NCI-H524 treated with DMSO at 0.1 percent for 48 hours (cell line): ENCODE measurements around the gene MRFAP1L1.
A peak's percentile ranks its signal among the peaks of the same experiment; 100 is the strongest.
"Not testable (repeated sequence)": the region's sequence is repeated elsewhere in the genome, so short reads cannot be mapped to it uniquely, and the experiment has no call there.

Source experiments
- DNase-seq: peaks from one replicate; lab custom pipeline; 2025; lab: John Stamatoyannopoulos, UW

MRFAP1L1 gene

GRCh38 chr4:6688879-6689505 is 20.7 kb downstream of the MRFAP1L1 start:
- no peak for DNase-seq

DNA sequence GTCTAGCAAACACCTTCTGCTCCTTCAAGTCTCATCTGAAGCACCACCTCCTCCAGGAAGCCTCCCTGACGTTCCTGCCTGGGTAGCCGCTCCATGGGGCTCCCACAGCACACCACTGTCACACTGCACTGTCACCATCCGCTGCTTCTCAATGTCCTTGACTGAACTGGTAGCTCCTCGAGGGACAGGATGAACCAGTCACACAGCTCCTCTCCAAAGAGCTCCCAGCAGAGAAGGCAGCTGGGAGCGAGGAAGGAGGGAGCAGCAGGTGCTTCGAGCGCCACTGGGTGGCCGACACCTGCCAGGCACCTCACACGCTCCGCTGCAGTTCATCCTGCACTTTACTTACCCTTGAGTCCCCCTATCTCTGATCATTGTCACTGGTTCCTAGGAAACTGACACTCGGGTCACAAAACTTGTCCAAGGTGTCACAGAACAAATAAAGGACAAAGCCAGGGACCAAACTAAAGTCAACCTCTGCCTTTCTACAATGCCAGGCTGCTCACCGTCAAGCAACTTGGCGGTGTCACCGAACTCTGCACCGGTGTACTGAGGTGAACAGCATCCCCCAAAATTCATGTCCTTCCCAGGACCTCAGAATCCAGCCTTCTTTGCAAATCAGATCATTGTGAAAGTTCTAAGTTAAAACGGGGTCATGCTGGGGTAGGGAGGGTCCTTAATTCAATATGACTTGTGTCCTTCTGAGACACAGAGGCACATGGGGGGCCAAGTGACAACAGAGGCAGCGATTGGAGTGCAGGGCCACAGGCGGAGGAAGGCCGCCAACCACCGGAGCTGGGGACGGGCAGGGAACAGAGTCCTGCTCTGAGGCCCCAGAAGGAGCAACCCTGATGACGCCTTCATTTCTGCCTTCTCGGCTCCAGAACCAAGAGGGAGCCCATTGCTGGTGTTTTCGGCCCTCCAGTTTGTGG is 21.5 kb downstream of the MRFAP1L1 start:
- DNase-seq: no peak

GRCh38 chr4:6686104-6686787 is 23.4 kb downstream of the MRFAP1L1 start:
- DNase-seq: no peak

GRCh38 chr4:6684656-6685055 is 25.0 kb downstream of the MRFAP1L1 start:
- DNase-seq: no peak

DNA sequence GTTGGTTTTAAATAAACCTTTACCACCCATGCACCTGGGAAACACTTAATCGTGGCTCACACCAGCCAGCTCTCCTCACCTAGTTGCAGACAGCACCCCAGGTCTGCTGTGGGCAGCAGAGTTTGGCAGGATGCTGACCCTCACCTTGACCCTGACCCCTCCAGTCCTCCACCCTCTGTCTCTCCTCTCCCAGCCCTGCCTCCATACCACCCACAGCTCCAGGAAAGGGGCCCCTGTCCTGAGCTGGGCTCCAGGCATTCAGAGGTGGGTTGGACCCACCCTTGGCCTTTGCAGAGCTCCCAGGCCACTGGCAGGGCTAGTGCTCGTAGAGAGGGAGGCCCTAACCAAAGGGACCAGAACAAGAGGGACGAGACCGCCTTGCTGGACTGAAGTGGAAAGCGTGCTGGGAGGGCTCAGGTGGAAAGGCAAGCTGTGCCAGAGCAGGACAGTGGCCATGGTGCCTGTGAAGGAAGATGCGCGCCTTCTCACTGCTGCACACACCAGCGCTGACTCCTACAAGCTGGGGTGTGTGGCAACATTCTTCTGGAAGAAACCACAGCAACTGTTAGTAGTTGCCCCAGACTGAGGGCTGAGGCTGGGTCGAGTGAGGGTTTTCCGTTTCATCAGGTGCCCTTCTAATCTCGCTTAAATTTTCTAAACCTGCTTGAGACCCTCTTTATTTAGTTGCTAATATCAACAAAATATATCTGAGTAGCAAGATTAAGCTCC is 26.6 kb downstream of the MRFAP1L1 start:
- no peak for DNase-seq

- no peak for DNase-seq
These were observed 28.5 kb downstream of the MRFAP1L1 start for GRCh38 chr4:6681191-6681590.

DNA sequence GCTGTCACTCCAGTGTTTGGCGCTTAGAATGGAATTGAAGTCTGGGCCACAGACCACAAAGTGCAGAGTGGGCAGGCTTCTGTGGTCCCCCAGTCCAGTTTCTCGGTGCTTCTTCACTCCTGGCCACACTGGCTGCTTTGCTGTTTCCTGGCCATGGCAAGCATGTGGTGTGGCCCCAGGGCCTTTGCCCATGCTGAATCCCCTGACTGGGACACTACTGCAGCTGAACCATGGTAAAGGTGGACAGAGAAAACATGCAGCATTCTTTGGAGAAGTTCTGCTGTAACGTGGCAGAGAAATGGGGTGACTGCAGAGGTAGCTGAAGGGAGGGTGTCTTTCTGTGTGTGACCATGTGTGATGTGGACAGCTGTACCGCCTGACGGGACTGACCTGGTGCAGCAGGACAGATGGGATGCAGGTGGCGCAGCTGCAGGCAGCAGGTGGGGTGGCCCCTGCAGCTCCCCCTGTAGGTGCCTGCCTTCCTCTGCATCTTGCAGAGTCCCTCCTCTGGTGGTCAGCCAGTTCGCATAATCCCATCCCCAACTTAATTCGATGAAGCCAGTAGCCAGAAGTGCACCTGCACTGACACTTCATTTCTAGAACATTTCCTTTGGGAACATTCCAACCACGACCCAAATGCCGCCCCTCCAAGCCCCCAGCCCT is 29.2 kb downstream of the MRFAP1L1 start:
- no peak for DNase-seq

DNA sequence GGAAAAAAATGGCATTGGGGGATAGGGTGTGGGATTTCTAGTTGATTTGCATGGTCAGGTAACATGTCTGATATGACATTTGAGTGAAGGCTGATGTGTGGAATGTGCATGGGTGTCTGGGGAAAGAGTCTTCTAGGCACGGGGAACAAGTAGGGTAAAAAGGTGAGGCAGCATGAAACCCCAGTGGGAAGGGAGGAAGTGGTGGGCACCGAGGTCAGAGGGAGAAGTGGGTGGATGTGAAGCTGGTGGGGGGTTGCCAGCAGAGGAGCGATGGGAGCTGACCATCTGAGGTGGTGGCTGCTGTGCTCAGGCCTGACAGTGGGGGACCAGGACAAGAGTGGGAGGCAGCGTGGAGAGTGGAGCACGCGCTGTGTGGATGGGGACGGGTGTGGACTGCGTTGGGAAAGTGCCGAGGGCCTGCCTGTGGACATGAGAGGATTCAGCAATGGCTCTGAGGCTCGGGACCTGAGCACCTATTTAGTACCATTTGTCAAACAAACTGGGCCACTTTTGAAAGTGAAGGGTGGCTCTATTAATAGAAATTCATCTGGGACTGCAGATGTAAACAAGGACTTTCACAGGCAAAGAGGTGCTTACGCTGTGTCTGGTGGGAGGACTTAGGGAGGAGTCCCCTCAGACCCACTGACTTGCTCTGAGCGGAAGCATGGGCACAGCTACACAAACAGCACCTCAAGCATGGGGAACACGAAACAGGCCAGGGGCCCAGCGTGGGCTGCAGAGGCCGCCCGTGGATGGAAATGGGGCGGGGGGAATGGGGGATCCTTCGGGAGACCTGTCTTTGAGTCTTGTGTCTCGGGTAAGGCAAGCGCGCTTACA is 32.7 kb downstream of the MRFAP1L1 start:
- DNase-seq: no peak

GRCh38 chr4:6674500-6675149 is 35.0 kb downstream of the MRFAP1L1 start:
- peak; percentile 11 for DNase-seq

DNA sequence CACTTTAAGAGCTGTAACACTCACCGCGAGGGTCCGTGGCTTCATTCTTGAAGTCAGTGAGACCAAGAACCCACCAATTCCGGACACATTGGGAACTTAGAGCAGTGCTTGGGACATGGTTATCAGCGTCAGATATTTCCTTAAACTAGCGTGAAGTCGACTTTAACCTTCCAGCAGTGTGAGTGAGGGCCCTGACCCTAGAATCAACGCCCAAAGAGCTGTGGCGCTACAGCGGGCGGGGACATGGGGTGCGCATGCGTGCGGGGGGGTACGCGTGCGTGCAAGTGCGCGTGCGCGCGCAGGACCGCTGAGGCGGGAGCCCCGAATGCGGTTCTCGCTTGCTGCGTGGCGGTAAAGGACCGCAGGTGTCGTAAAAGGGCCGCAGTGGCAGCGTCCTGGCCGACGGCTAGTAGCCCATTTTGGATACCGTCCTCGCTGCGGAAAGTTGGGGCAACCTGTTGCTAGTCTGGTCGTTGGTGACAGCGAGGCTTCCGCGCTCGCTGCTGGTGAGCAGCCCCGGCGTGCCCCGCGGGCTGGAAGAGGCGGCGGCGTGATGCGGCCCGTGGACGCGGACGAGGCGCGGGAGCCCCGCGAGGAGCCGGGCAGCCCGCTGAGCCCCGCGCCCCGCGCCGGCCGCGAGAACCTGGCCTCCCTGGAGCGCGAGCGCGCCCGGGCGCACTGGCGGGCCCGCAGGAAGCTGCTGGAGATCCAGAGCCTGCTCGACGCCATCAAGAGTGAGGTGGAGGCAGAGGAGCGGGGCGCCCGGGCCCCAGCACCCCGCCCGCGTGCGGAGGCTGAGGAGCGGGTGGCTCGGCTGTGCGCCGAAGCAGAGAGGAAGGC is 35.8 kb downstream of the MRFAP1L1 start:
- peak; percentile 66 for DNase-seq

DNA sequence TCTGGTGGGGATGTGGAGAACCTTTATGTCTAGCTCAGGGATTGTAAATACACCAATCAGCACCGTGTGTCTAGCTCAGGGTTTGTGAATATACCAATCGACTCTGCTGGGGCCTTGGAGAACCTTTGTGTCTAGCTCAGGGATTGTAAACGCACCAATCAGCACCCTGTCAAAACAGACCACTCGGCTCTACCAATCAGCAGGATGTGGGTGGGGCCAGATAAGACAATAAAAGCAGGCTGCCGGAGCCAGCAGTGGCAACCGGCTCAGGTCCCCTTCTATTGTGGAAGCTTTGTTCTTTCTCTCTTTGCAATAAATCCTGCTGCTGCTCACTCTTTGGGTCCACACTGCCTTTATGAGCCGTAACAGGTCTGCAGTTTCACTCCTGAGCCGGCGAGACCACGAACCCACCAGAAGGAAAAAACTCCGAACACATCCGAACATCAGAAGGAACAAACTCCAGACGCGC is 36.4 kb downstream of the MRFAP1L1 start:
- not testable (repeated sequence) for DNase-seq

GRCh38 chr4:6672541-6673190 is 37.0 kb downstream of the MRFAP1L1 start:
- DNase-seq: not testable (repeated sequence)

- DNase-seq: no peak
These were observed 37.5 kb downstream of the MRFAP1L1 start for GRCh38 chr4:6672131-6672530.

DNA sequence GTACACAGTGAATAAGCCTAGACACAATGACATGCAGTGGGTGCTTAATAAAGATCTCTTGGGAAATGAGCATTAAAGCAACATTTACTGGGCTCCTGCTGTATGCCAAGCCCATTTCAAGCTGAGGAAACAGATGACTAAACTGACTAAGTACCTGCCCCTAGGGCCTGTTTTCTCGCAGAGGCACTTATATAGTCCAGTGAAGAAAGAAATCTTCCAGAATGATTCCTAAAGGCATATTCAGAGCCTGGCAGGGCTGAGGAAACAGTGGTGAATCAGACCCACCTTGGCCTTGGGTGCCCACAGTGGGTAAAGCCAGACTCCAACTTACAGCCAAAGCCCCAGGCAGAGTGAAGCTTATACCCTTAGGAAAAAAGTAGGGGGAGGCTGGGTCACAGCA is 38.0 kb downstream of the MRFAP1L1 start:
- no peak for DNase-seq

DNA sequence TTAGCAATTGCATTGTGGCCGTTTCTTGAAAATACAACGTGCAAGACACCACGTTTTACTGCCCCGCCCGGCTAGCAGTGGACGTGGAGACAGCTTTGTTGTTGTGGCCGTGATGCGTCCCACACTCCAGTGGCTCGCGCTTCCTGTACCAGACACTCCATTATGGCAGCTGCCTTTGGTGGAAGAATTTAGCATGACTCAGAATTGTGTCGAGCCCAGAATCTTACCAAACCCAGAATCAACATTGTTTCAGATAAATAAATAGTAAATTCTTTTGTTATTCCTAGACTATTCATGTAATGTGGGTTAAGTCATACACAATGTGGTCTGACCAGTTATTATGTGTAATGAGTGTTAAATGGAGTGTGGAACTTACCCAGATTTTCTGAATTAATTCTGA is 41.3 kb downstream of the MRFAP1L1 start:
- DNase-seq: no peak

GRCh38 chr4:6665320-6665654 is 44.4 kb downstream of the MRFAP1L1 start:
- DNase-seq: no peak

- no peak for DNase-seq
These were observed 45.9 kb downstream of the MRFAP1L1 start for GRCh38 chr4:6663596-6664393.

DNA sequence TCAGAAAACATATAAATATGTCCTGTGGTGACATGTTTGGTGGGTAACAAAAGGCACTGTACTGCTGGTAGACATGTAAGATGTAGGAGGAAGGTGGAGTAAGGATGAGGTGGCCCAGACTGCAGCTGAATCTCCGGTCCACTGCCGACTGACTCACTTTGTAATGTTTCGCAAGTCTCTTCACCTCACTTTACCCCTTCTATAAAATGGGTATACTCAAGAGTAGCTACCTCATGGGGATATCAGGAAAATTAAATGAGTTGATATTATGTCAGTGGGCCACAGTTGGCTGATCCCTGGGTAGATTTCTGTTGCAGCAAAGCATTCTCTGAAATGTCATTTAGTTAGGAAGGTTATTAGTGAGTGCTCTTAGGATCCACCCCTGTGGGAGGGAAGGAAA is 47.1 kb downstream of the MRFAP1L1 start:
- DNase-seq: no peak
